ENCODE results near the gene HCAR2.
"Not testable (repeated sequence)": the region's sequence is repeated elsewhere in the genome, so short reads cannot be mapped to it uniquely, and the experiment has no call there.

GRCh38 chr12:122702890-122703611 lies at the start of gene HCAR2:
- TF ChIP-seq CTCF (IDR thresholded peaks at IDR 0.05; ENCODE audit: low read length); EZH2 (IDR thresholded peaks at IDR 0.05; ENCODE audit: borderline replicate concordance, low read length): not testable (repeated sequence)
